KOPT-K1 (cell line): ENCODE measurements around the gene C5AR2.
"Not testable (repeated sequence)": the region's sequence is repeated elsewhere in the genome, so short reads cannot be mapped to it uniquely, and the experiment has no call there.

ENCODE experiments used
- H3K27ac ChIP-seq: fragments of 200-600 bp; sonication (generic); 2 replicates; pipeline ENCODE4 v1.5.1; 2016; ENCODE audit warnings: antibody characterized with exemption, mild to moderate bottlenecking, low read depth, low read length; ENCODE audit not compliant: poor library complexity, severe bottlenecking
- H3K36me3 ChIP-seq: fragments of 200-600 bp; sonication (generic); 2 replicates; pipeline ENCODE4 v1.5.1; 2017; ENCODE audit warnings: antibody characterized with exemption, mild to moderate bottlenecking, low read length, moderate library complexity; ENCODE audit not compliant: insufficient read depth
- H3K9me3 ChIP-seq: fragments of 200-600 bp; sonication (generic); 2 replicates; pipeline ENCODE4 v1.5.1; 2017; ENCODE audit warnings: antibody characterized with exemption, low read length, mild to moderate bottlenecking; ENCODE audit not compliant: insufficient read depth, poor library complexity, severe bottlenecking

C5AR2 gene

GRCh38 chr19:47331931-47332547 is at the start of gene C5AR2:
C5AR2 (plus strand) TSS chr19:47332175; CDS start chr19:47340800, 8,625 bp downstream.
- Histone ChIP-seq H3K9me3 (no peaks in the 10 kb centered on the region), H3K36me3 (no peaks in the 10 kb centered on the region), H3K27ac (no peak within 1 kb of the TSS)

GRCh38 chr19:47283405-47284059 is 48.4 kb upstream of the C5AR2 start:
- Histone ChIP-seq H3K9me3 (no peaks in the 10 kb centered on the region), H3K27ac (no peak overlapping the region), H3K36me3 (peaks cover 11% of the 10 kb centered on the region; the same call in 1 of the 2 replicates)

GRCh38 chr19:47284324-47284899 is 47.6 kb upstream of the C5AR2 start:
- Histone ChIP-seq H3K36me3 (peaks cover 6% of the 10 kb centered on the region; the same call in 1 of the 2 replicates), H3K9me3 (no peaks in the 10 kb centered on the region), H3K27ac (no peak overlapping the region)

GRCh38 chr19:47296036-47296435 is 35.9 kb upstream of the C5AR2 start:
- Histone ChIP-seq H3K27ac (no peak overlapping the region), H3K9me3 (no peaks in the 10 kb centered on the region)

GRCh38 chr19:47300867-47301266 is 31.1 kb upstream of the C5AR2 start:
- H3K36me3 ChIP-seq, H3K27ac ChIP-seq, H3K9me3 ChIP-seq: not testable (repeated sequence)

More at GRCh38 chr19:47296036-47296435, 35.9 kb upstream of the C5AR2 start:
- no peaks in the 10 kb centered on the region for H3K36me3 ChIP-seq

GRCh38 chr19:47302249-47302648 is 29.7 kb upstream of the C5AR2 start:
- Histone ChIP-seq H3K36me3 (no peaks in the 10 kb centered on the region), H3K27ac (no peak overlapping the region), H3K9me3 (no peaks in the 10 kb centered on the region)

- no peak overlapping the region for H3K27ac ChIP-seq
- H3K9me3 ChIP-seq: no peaks in the 10 kb centered on the region
- H3K36me3 ChIP-seq: no peaks in the 10 kb centered on the region
Observed at GRCh38 chr19:47303966-47304365, 28.0 kb upstream of the C5AR2 start.

- no peaks in the 10 kb centered on the region for H3K36me3 ChIP-seq
- H3K27ac ChIP-seq: no peak overlapping the region
- no peaks in the 10 kb centered on the region for H3K9me3 ChIP-seq
Observed at GRCh38 chr19:47305309-47305751, 26.6 kb upstream of the C5AR2 start.

GRCh38 chr19:47306303-47306702 is 25.7 kb upstream of the C5AR2 start:
- Histone ChIP-seq H3K27ac (no peak overlapping the region), H3K36me3 (no peaks in the 10 kb centered on the region), H3K9me3 (no peaks in the 10 kb centered on the region)

GRCh38 chr19:47309038-47309437 is 22.9 kb upstream of the C5AR2 start:
- H3K36me3 ChIP-seq: no peaks in the 10 kb centered on the region
- no peaks in the 10 kb centered on the region for H3K9me3 ChIP-seq
- no peak overlapping the region for H3K27ac ChIP-seq

GRCh38 chr19:47309608-47310007 is 22.4 kb upstream of the C5AR2 start, which contains the start of gene C5AR1:
C5AR1 (plus strand) TSS chr19:47309861; CDS start chr19:47309896, 35 bp downstream.
- H3K9me3 ChIP-seq: no peaks in the 10 kb centered on the region
- H3K36me3 ChIP-seq: no peaks in the 10 kb centered on the region
- H3K27ac ChIP-seq: no peak within 1 kb of the TSS

GRCh38 chr19:47310323-47310722 is 21.7 kb upstream of the C5AR2 start:
- H3K27ac ChIP-seq: no peak overlapping the region
- no peaks in the 10 kb centered on the region for H3K9me3 ChIP-seq
- H3K36me3 ChIP-seq: no peaks in the 10 kb centered on the region

GRCh38 chr19:47310819-47311218 is 21.2 kb upstream of the C5AR2 start:
- H3K27ac ChIP-seq: no peak overlapping the region

GRCh38 chr19:47312366-47313006 is 19.5 kb upstream of the C5AR2 start:
- Histone ChIP-seq H3K36me3 (no peaks in the 10 kb centered on the region), H3K27ac (no peak overlapping the region), H3K9me3 (no peaks in the 10 kb centered on the region)

More at GRCh38 chr19:47310819-47311218, 21.2 kb upstream of the C5AR2 start:
- Histone ChIP-seq H3K36me3 (no peaks in the 10 kb centered on the region), H3K9me3 (no peaks in the 10 kb centered on the region)

GRCh38 chr19:47313754-47314295 is 18.1 kb upstream of the C5AR2 start:
- H3K36me3 ChIP-seq: no peaks in the 10 kb centered on the region
- H3K27ac ChIP-seq: no peak overlapping the region
- H3K9me3 ChIP-seq: no peaks in the 10 kb centered on the region
